Keratinocyte (primary cell): Measurements from ENCODE around the gene TOM1. TPM values are rescaled to one million over a fixed set of nuclear protein-coding genes. Genes with fewer than 3 reads are reported as not detected.

Experiments
- DNase-seq: peaks from one replicate; pipeline ENCODE4 v3.0.0-alpha.2; 2011; ENCODE audit warnings: low read depth, missing footprints, low spot score
- FAIRE-seq: peaks from 2 replicates; lab custom pipeline; 2011; peaks lifted over from hg19 to GRCh38; lab: Jason Lieb, UNC
- H2AFZ ChIP-seq: 2 replicates; pipeline ENCODE4 v1.6.0; 2012; ENCODE audit warnings: low read length, control low read depth, inconsistent platforms; ENCODE audit not compliant: control insufficient read depth
- H3K27ac ChIP-seq: 2 replicates; pipeline ENCODE4 v1.5.1; 2011; ENCODE audit warnings: low read length; ENCODE audit not compliant: control insufficient read depth, insufficient read depth
- H3K27me3 ChIP-seq: 3 replicates; pipeline ENCODE4 v1.6.0; 2011; ENCODE audit warnings: low read length; ENCODE audit not compliant: control insufficient read depth, insufficient read depth; ENCODE audit errors: extremely low read depth
- H3K36me3 ChIP-seq, 2 experiments: 2 replicates in 1 of 2; 3 replicates in 1 of 2; pipeline ENCODE4 v1.5.1; 2011; ENCODE audit warnings: low read length in 2 of 2, mild to moderate bottlenecking in 1 of 2; ENCODE audit not compliant: control insufficient read depth in 2 of 2, insufficient read depth in 2 of 2; ENCODE audit errors: extremely low read depth in 1 of 2
- H3K4me1 ChIP-seq: 3 replicates; pipeline ENCODE4 v1.5.1; 2011; ENCODE audit warnings: low read length; ENCODE audit not compliant: control insufficient read depth, insufficient read depth; ENCODE audit errors: extremely low read depth
- H3K4me2 ChIP-seq: 3 replicates; pipeline ENCODE4 v1.6.0; 2011; ENCODE audit warnings: low read depth, low read length; ENCODE audit not compliant: control insufficient read depth, insufficient read depth; ENCODE audit errors: extremely low read depth
- H3K4me3 ChIP-seq, 3 experiments: fragments of 200-600 bp in 1 of 3; sonication (generic) in 1 of 3; 2 replicates in 2 of 3; 3 replicates in 1 of 3; pipeline ENCODE4 v1.5.1; 2011 to 2016; ENCODE audit warnings: low read length in 3 of 3, mild to moderate bottlenecking in 3 of 3, control low read depth in 2 of 3, inconsistent platforms in 1 of 3, low read depth in 1 of 3, mixed read lengths in 1 of 3, mixed run types in 1 of 3, moderate library complexity in 1 of 3; ENCODE audit not compliant: control insufficient read depth in 2 of 3, insufficient read depth in 2 of 3; ENCODE audit errors: extremely low read depth in 1 of 3
- H3K79me2 ChIP-seq: 2 replicates; pipeline ENCODE4 v1.6.0; 2012; ENCODE audit warnings: low read length; ENCODE audit not compliant: control insufficient read depth, insufficient read depth
- H3K9ac ChIP-seq: 3 replicates; pipeline ENCODE4 v1.6.0; 2011; ENCODE audit warnings: low read length; ENCODE audit not compliant: control insufficient read depth, insufficient read depth; ENCODE audit errors: extremely low read depth
- H3K9me1 ChIP-seq: 3 replicates; pipeline ENCODE4 v1.6.0; 2011; ENCODE audit warnings: low read length; ENCODE audit not compliant: control insufficient read depth, insufficient read depth; ENCODE audit errors: extremely low read depth
- H3K9me3 ChIP-seq: 2 replicates; pipeline ENCODE4 v1.5.1; 2012; ENCODE audit warnings: low read depth, low read length; ENCODE audit not compliant: control insufficient read depth
- H4K20me1 ChIP-seq: 3 replicates; pipeline ENCODE4 v1.6.0; 2011; ENCODE audit warnings: low read length; ENCODE audit not compliant: control insufficient read depth, insufficient read depth; ENCODE audit errors: extremely low read depth
- CTCF ChIP-seq, 3 experiments: IDR thresholded peaks in 1 of 3; conservative IDR thresholded peaks in 1 of 3; optimal IDR thresholded peaks in 1 of 3; 2 replicates in 2 of 3; 3 replicates in 1 of 3; pipeline versions ENCODE3 to v1.5.1; 2011; ENCODE audit warnings: low read length in 3 of 3, mild to moderate bottlenecking in 3 of 3, moderate library complexity in 2 of 3, control low read depth in 1 of 3, inconsistent platforms in 1 of 3; ENCODE audit not compliant: insufficient read depth in 2 of 3; ENCODE audit errors: extremely low read depth in 1 of 3
- EZH2 ChIP-seq: IDR thresholded peaks from one replicate; pipeline ENCODE4 v1.6.1; 2012; ENCODE audit warnings: inconsistent platforms, mild to moderate bottlenecking, low read length, moderate library complexity
- dilution Hi-C: fragments of 300-500 bp; cut with MboI; formaldehyde crosslinking; loops from one replicate; pipeline ENCODE4 v1.7.0; 2020; ENCODE audit warnings: low sequenced_read_pairs; ENCODE audit not compliant: extremely low pct_ligation_motif_present
- polyA plus RNA-seq, 5 experiments: library from polyadenylated mRNA; depleted of rRNA in 3 of 5; stranded (reverse) in 3 of 5; stranded (forward) in 1 of 5; unstranded in 1 of 5; fragments of >200 nt; gene quantifications; 1 replicate in 1 of 5; 2 replicates in 3 of 5; 3 replicates in 1 of 5; pipeline versions ENCODE4 v1.2.1 to v1.2.3, GENCODE V29; 2011 to 2012; ENCODE audit warnings: missing spikeins in 2 of 5, low read depth in 1 of 5, low replicate concordance in 1 of 5

The TOM1 gene
- polyA plus RNA-seq, 1 donor (not counting 4 experiments of a cell fraction or from before 2014, with no cell fraction given), result 17.4 TPM

GRCh38 chr22:35376728-35377472 is 77.2 kb downstream of the TOM1 start:
- H3K4me1 ChIP-seq, result peaks cover 20% of the 10 kb centered on the region
- dilution Hi-C loops, result no loop called here
- peak overlapping the region in 1 of 3 experiments; percentile 38 for H3K4me3 ChIP-seq
- peak overlapping the region; percentile 77 for H3K4me2 ChIP-seq
- H3K27ac ChIP-seq, result peak overlapping the region; percentile 58
- no peaks in the 10 kb centered on the region for H3K36me3 ChIP-seq
- H2AFZ ChIP-seq, result peak overlapping the region; percentile 92
- peak overlapping the region; percentile 60 for H3K9ac ChIP-seq
- no peaks in the 10 kb centered on the region for H3K27me3 ChIP-seq
- H3K9me1 ChIP-seq, result no peaks in the 10 kb centered on the region
- no peaks in the 10 kb centered on the region for H3K9me3 ChIP-seq
- no peaks in the 10 kb centered on the region for H4K20me1 ChIP-seq
- peak; percentile 84 for DNase-seq
- H3K79me2 ChIP-seq, result no peaks in the 10 kb centered on the region
- FAIRE-seq, result peak; percentile 32
- TF ChIP-seq EZH2, result no peak
- TF ChIP-seq CTCF (optimal IDR thresholded peaks at IDR 0.05 in 1 of 3, IDR thresholded peaks at IDR 0.05 in 1 of 3, conservative IDR thresholded peaks at IDR 0.05 in 1 of 3; ENCODE audit: extremely low read depth in 1 of 3, insufficient read depth in 2 of 3, low read length in 3 of 3), result no peak

GRCh38 chr22:35377735-35378134 is 78.0 kb downstream of the TOM1 start:
- DNase-seq (no peak), FAIRE-seq (no peak)
- no peak overlapping the region for H3K4me3 ChIP-seq

More at GRCh38 chr22:35377735-35378134, 78.0 kb downstream of the TOM1 start:
- Histone ChIP-seq H3K27me3 (no peaks in the 10 kb centered on the region), H4K20me1 (no peaks in the 10 kb centered on the region), H3K4me1 (peaks cover 20% of the 10 kb centered on the region), H3K9me3 (no peaks in the 10 kb centered on the region), H2AFZ (no peak overlapping the region), H3K9ac (no peak overlapping the region), H3K4me2 (no peak overlapping the region), H3K9me1 (no peaks in the 10 kb centered on the region), H3K27ac (no peak overlapping the region), H3K36me3 (no peaks in the 10 kb centered on the region), H3K79me2 (no peaks in the 10 kb centered on the region)
- dilution Hi-C loops, result no loop called here
- TF ChIP-seq EZH2, result no peak
- no peak for TF ChIP-seq CTCF (optimal IDR thresholded peaks at IDR 0.05 in 1 of 3, IDR thresholded peaks at IDR 0.05 in 1 of 3, conservative IDR thresholded peaks at IDR 0.05 in 1 of 3; ENCODE audit: extremely low read depth in 1 of 3, insufficient read depth in 2 of 3, low read length in 3 of 3)
